HG03520 (cell line): ENCODE measurements around the gene MIDN.
"Not testable (repeated sequence)": the region's sequence is repeated elsewhere in the genome, so short reads cannot be mapped to it uniquely, and the experiment has no call there.

Experiments
- ATAC-seq: cut with Tn5 transposase; IDR thresholded peaks from one replicate; pipeline ENCODE4 v1.9.1; 2021; ENCODE audit warnings: mild to moderate bottlenecking, moderate library complexity; ENCODE audit not compliant: unreplicated experiment

The MIDN gene

DNA sequence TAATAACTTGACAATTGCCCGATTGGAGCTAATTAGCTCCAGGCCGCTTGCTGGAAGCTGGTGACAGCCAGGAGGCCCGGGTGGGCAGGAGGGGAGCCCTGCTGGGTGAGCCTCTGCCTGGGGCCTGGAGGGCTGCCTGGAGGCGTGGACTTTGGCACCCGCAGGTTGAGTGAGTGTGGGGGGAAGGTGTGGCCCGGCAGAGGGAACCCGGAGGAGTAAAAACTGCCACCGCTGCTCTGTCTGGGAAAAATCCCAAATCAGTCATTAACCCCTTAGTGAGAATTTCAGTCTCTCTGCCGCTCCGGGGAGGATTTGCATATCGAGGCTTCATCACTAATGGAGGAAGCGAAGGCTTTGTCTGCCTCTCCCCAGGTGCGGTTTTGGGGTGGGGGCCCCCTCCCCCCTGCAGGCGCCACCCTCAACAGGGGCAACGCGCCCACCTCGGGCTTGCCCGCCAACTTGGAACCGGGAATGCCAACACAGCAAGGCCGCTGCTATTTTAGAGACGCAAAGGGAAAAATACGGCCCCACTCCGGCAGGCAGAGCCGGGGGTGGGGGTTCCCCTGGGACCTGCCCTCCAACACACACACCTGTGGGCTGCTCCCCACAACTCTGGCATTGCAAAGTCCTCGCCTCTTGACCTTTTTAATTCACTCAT is 43.5 kb downstream of the MIDN start:
- ATAC-seq: no peak

DNA sequence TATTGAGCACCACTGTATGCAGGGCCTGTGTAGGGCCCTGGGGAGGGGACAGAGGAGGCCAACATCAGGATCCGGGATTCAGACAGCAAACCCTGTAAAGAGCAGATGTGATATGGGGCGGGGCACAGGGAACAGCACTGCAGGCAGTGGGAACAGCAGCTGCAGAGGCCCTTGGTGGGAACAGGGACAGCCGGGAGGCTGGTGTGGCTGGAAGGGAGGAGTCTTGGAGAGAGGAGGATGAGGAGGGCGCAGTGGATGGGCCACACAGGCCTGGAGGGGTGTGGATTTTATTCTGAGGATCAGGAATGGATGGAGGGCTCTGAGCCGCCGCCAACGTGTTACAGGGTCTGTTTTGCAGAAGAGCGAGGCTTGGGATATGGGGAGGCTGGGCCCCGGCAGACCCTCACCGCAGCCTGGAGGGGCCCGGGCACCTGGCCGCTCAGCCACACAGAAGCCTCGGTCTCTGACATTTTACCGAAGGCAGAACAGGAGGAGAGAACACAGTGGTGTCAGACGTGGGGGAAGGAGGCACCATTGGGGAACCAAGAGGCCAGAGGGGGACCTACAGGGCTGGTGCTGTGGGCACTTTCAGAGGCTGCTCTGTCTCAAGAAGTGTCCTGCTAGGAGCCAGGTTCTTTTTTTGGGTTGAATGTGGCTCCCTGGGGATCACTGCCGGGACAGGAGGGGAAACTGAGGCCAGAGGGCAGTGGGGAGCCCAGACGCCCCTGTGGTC is 44.2 kb downstream of the MIDN start:
- ATAC-seq: no peak

DNA sequence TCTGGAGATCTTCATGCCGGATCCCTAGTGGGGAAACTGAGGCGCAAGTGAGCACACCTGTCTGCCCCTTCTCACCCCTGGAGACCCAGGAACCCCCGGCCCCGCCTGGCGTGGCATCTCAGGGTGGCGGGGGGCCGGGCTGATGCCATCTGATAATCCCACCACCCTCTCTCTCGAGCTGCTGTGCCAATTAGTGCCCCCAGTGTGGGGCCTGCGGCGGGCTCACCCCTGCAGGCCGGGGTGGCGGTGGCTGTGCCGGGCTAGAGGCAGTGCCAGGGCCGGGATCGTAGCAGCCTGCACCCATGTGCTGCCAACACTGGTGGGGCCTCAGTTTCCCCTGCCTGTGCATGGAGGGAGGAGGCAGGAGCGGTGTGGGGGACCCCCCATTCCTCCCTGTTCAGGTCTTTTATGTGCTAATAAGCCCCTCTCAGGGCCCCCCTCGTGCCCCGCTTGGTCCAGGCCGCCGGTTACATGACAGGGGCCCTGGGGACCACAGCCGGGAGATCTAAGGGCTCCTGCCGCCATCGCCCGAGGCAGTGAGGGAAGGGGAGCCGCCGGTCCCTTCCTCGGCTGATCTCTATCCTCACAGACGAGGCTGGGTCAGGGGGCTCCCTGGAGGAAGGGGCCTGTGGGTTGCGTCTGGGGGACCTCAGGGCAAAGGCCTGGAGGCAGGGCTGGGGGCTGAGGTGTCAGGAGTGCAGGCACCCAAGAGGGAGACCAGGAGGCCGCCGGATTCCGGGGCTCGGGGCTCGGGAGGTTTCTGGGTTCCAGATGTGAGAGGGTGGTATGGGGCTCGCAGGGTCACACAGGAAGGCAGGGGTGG is 45.6 kb downstream of the MIDN start:
- no peak for ATAC-seq

DNA sequence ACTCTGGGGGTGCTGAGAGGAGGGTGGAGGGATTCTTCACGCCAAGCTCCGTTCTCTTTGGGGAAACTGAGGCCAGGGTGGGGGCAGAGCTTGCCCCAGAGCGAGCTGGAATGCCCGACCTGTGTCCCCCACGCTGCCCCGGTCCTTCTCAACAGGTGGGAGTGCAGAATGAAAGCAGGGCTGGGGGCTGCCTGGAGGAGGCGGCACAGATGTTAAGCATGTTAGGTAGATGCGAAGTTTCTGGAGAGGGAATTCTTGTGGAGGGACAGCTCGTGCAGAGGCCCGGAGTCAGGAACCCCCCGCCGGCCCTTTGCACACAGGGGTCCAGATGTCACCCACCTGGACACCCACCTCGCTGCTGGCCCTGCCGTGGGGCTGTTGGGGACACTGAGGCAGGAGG is 46.3 kb downstream of the MIDN start:
- ATAC-seq: no peak

DNA sequence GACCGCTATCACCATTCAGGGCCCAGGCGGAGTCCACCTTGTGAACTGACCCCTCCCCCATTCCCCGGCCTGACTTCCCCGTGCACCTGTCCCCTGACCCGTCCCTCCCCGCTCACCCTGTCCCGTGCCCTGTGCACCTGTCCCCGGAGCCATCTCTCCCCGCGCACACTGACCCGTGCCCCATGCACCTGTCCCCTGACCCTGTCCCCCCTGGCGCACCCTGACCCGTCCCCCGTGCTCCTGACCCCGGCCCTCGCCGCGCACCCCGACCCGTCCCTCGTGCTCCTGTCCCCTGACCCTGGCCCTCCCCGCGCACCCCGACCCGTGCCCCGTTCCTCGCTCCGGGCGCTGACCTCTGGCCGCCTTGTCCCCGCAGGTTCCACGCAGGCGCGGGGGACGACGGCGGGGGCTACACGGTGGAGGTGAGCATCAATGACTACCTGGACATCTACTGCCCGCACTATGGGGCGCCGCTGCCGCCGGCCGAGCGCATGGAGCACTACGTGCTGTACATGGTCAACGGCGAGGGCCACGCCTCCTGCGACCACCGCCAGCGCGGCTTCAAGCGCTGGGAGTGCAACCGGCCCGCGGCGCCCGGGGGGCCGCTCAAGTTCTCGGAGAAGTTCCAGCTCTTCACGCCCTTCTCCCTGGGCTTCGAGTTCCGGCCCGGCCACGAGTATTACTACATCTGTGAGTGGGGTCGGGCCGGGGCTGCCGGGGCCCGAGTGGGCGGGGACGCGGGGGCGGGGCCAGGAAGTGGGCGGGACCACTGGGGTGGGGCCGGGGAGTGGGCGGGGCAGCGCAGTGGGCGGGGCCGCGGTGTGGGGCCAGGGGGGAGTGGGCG is 47.0 kb downstream of the MIDN start:
- no peak for ATAC-seq

DNA sequence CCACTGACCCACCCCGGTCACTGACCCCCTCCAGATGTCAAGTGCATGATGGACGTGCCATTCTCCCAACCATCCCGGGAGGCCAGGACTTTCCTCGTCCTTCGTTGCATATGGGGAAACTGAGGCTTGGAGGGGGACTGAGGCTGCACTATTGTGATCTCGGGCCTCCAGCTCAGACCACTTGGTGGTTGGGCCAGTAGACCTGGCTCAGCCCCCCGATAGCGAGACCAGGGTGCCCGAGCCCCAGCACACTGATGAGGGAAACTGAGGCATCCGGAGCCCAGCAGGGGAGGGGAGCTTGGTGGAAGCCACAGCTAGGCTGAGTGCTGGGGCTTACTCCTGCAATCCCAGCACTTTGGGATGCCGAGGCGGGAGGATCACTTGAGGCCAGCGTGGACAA is 47.7 kb downstream of the MIDN start:
- no peak for ATAC-seq

GRCh38 chr19:1296575-1297271 is 48.3 kb downstream of the MIDN start:
- no peak for ATAC-seq

DNA sequence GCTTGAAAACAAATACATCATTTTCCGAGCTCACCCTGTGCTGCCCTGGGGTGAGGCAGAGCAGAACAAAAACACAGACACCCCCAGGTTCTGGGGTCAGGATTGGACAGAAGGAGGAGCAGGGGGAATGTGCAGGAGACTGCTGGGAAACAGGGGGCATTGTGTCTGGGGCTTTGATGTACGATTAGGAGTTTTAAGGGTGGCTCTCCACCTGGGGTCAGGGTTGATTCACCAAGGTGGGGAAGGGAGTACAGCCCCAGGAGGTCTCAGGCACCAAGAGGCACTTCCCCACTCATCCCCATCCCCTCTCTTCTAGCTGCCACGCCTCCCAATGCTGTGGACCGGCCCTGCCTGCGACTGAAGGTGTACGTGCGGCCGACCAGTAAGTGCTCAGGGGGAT is 49.9 kb downstream of the MIDN start:
- no peak for ATAC-seq

DNA sequence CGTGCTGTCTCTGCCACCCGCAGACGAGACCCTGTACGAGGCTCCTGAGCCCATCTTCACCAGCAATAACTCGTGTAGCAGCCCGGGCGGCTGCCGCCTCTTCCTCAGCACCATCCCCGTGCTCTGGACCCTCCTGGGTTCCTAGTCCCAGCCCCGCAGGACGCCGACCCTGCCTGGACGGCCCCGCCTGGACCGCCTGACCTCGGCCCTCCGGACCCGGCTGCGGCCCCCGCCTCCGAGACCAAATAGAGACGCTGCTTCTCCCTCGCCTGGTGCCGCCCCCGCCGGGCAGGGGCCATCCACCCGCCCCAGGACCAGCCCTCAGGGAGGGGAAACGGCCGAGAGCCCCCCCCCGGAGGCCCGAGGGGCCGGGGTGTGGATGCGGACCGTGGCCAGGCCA is 51.4 kb downstream of the MIDN start:
- ATAC-seq: no peak

DNA sequence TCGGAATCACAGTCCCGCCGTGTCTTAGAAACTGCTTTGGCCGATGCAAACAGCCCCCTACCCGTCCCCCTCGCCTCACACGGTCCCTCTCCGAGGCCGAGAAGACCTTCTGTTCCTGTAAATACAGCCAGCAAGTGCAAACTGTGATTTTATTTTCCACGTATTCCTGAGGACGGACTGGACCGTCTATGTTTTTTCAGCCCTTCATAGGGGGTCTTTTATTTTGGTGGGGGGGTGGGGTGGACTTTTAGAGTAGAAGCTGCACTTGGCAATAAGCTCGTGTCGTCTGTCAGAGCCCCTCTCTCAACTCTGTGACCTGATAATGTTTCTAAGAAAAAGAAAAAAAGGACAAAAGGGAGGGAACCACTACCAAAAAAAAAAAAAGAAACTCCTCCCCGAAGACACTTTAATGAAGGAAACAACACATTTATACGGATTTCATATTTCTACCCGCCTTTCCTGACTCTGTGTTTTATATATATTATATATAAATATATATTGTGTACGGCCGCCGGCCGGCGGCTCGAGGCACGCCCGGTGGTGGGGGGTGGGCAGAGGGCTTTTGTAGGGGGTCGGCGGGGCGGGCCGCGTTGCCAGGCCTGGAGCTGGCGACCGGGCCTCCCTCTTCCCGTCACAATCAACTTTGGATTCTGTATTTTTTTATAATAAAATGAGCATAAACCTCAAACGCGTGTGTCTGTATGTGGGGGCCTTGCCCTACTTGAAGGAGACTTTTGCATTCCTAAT is 52.5 kb downstream of the MIDN start:
- no peak for ATAC-seq

DNA sequence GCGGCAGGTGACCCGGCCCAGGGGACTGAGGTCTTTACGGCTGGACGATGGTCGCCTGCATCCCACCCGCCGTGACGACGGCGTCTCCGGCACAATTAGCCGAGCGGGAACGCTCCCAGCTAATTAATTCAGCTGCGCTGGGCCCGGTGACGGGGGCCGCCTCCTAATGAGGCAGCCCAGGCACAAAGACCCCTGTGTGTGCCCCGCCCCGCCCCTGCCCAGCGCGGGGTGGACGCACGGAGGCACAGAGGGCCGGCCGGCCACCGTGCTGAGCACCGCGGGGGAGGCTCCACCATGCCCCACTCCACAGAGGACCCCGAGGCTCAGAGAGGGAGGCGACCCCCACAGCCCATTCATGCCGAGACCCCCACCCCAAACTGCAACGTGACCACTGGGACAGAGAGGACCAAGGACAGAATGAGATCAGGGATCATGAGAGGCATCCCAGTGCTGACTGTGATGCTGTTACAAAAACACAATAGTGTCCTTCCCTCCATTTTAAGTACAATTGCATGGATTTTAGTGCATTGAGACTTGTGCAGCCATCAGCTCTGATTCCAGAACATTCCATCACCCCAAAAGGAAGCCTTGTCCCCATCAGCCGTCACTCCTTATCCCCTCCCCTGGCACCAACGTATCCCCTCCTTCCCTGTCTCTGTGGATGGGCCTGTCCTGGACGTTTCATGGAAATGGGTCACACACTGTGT is 54.3 kb downstream of the MIDN start:
- no peak for ATAC-seq

DNA sequence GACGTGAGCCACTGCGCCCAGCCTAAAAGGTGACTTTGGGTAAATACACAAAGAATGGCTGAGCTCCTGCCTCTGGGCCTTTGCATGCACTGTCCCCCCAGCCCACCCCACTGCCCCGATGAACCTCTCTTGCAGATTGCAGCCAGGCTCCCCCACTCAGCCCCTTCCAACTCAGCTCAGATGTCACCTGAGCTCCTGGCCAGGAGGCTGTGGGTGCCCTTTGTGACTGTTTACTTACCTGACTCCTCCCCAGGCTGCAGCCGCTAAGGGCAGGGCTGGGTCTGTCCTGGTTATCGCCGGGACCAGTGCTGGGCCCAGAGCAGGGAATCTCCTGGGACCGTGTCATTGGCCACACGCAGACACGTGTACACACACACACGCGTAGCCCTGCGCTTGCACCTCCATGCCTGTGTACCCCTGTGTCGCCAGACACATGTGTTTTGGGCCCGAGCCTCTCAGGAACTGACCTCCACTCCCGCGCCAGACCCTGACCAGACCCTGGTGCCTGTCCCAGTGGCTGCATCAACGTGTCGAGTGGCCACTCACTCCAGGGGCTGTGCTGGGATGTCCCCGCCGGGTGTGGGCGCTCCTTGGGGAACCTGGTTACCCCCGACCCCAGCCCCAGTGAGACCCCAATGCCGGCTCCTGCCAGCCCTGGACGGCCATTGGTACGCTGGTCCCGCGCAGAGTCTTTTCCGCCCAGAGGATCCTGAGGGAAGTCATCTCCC is 56.0 kb downstream of the MIDN start:
- no peak for ATAC-seq

- ATAC-seq: not testable (repeated sequence)
Measured at GRCh38 chr19:1305354-1305753, 57.0 kb downstream of the MIDN start.

DNA sequence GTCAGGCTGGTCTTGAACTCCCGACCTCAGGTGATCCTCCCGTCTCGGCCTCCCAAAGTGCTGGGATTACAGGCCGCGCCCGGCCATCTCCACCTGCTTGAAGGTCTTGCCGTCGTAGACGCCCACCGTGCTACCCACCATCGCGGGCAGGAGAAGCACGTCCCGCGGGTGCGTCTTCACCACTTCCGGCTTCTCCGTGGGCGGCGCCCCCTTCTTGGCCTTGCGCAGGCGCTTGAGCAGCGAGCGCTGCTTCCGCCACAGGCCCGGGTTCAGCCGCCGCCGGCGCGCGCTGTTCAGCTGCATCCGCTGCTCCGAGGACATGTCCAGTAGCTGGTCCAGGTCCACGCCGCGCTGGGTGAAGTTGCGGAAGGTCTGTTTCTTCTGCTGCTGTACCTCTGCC is 58.9 kb downstream of the MIDN start:
- ATAC-seq: no peak

GRCh38 chr19:1307755-1308303 is 59.4 kb downstream of the MIDN start:
- no peak for ATAC-seq

DNA sequence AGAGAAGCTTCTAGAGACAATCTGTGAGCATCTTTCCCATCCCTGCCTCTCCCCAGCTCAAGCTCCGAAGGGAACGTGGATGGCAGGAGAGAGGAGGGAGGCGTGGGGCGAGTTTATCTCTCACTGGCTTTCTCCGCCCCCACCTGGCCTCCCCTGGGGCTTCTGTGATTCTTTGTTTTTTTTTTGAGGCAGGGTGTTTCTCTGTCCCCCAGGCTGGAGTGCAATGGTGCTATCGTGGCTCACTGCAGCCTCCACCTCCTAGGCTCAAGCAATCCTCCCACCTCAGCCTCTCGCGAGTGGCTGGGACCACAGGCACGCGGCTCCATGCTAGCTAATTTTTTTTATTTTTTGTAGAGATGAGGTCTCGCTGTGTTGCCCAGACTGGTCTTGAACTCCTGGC is 60.3 kb downstream of the MIDN start:
- ATAC-seq: no peak
